ENCODE data around the gene COL16A1. TPM values are rescaled to one million over a fixed set of nuclear protein-coding genes. Genes with fewer than 3 reads are reported as not detected.

The COL16A1 gene
- total and polyA plus RNA-seq, 4 donors = 0.43 to 3.8 (median 2.3) TPM

GRCh38 chr1:31633117-31633516 lies 70.7 kb downstream of the COL16A1 start:
- H3K4me3 ChIP-seq (ENCODE audit: low read depth in 1 of 3, low read length in 3 of 3) = no peak overlapping the region
- 73% methylated on average over 4 of the region's 4 CpGs for WGBS
- no peaks in the 10 kb centered on the region for H3K9me3 ChIP-seq (ENCODE audit: control insufficient read depth in 4 of 4, low read length in 3 of 4)
- H3K4me1 ChIP-seq (ENCODE audit: control insufficient read depth in 4 of 4, insufficient read depth in 4 of 4, low read length in 3 of 4) = no peaks in the 10 kb centered on the region
- H3K36me3 ChIP-seq (ENCODE audit: control insufficient read depth in 4 of 4, insufficient read depth in 3 of 4, low read depth in 1 of 4, low read length in 3 of 4) = peaks cover 17 to 55% (median 42%) of the 10 kb centered on the region in 4 donors
- no peak overlapping the region for H3K27ac ChIP-seq (ENCODE audit: low read depth in 1 of 2, low read length in 2 of 2)
- TF ChIP-seq, protein P1, sequence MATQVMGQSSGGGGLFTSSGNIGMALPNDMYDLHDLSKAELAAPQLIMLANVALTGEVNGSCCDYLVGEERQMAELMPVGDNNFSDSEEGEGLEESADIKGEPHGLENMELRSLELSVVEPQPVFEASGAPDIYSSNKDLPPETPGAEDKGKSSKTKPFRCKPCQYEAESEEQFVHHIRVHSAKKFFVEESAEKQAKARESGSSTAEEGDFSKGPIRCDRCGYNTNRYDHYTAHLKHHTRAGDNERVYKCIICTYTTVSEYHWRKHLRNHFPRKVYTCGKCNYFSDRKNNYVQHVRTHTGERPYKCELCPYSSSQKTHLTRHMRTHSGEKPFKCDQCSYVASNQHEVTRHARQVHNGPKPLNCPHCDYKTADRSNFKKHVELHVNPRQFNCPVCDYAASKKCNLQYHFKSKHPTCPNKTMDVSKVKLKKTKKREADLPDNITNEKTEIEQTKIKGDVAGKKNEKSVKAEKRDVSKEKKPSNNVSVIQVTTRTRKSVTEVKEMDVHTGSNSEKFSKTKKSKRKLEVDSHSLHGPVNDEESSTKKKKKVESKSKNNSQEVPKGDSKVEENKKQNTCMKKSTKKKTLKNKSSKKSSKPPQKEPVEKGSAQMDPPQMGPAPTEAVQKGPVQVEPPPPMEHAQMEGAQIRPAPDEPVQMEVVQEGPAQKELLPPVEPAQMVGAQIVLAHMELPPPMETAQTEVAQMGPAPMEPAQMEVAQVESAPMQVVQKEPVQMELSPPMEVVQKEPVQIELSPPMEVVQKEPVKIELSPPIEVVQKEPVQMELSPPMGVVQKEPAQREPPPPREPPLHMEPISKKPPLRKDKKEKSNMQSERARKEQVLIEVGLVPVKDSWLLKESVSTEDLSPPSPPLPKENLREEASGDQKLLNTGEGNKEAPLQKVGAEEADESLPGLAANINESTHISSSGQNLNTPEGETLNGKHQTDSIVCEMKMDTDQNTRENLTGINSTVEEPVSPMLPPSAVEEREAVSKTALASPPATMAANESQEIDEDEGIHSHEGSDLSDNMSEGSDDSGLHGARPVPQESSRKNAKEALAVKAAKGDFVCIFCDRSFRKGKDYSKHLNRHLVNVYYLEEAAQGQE (IDR thresholded peaks at IDR 0.05) = no peak
- TF ChIP-seq, protein P2, sequence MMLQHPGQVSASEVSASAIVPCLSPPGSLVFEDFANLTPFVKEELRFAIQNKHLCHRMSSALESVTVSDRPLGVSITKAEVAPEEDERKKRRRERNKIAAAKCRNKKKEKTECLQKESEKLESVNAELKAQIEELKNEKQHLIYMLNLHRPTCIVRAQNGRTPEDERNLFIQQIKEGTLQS (IDR thresholded peaks at IDR 0.05) = no peak
- TF ChIP-seq GABPA (IDR thresholded peaks at IDR 0.05 in 1 of 2, conservative IDR thresholded peaks at IDR 0.05 in 1 of 2) (no peak), HNF4A (conservative IDR thresholded peaks at IDR 0.05) (no peak), RXRA (IDR thresholded peaks at IDR 0.05) (no peak), SP1 (IDR thresholded peaks at IDR 0.05) (no peak), FOXA1 (IDR thresholded peaks at IDR 0.05) (no peak), EGR1 (IDR thresholded peaks at IDR 0.05; ENCODE audit: low read depth in 2 of 2) (no peak), FOXA2 (IDR thresholded peaks at IDR 0.05) (no peak), CTCF (IDR thresholded peaks at IDR 0.05; ENCODE audit: low read depth, low read length, missing input control) (peak; percentile 31), RAD21 (IDR thresholded peaks at IDR 0.05) (peak in 1 of 2 donors; percentile 42), JUND (IDR thresholded peaks at IDR 0.05) (no peak), YY1 (IDR thresholded peaks at IDR 0.05) (no peak), NR2F2 (IDR thresholded peaks at IDR 0.05) (no peak), HNF4G (IDR thresholded peaks at IDR 0.05) (no peak), TAF1 (conservative IDR thresholded peaks at IDR 0.05) (no peak), ZBTB33 (IDR thresholded peaks at IDR 0.05) (no peak)
- TF ChIP-seq, protein P3, sequence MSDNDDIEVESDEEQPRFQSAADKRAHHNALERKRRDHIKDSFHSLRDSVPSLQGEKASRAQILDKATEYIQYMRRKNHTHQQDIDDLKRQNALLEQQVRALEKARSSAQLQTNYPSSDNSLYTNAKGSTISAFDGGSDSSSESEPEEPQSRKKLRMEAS (IDR thresholded peaks at IDR 0.05) = no peak
- no peak overlapping the region for H3K9ac ChIP-seq (ENCODE audit: low read depth in 1 of 2, low read length in 2 of 2)
- H3K27me3 ChIP-seq (ENCODE audit: control insufficient read depth in 4 of 4, insufficient read depth in 4 of 4, low read length in 3 of 4) = no peaks in the 10 kb centered on the region
- peak; percentile 45 for DNase-seq (ENCODE audit: low spot score)

All from liver (tissue), 9 donors.